Measurements from ENCODE around the gene NANS. TPM values are rescaled to one million over a fixed set of nuclear protein-coding genes. Genes with fewer than 3 reads are reported as not detected.

Gene NANS
- total RNA-seq, 1 experiment from 2014 or later, result 57.9 TPM

- DNase-seq (ENCODE audit: low spot score) (no peak), ATAC-seq (no peak)
- peaks cover 43% of the 10 kb centered on the region for H3K36me3 Mint-ChIP-seq
- POLR2A ChIA-PET, result no interaction called here
- no peak overlapping the region for H3K4me3 Mint-ChIP-seq
- H3K27ac Mint-ChIP-seq, result no peak overlapping the region
- H3K27me3 Mint-ChIP-seq (ENCODE audit: low read depth), result peaks cover 21% of the 10 kb centered on the region
- peaks cover 24% of the 10 kb centered on the region for H3K4me1 Mint-ChIP-seq
- CTCF ChIA-PET, result interaction anchor here (1.0 kb wide), 2 partner anchors 10 to 101 kb away, joined by 3 read pairs; partner anchors contain the start of gene ANP32B
- TF ChIP-seq ESRRA (CRISPR knock-in tag; IDR thresholded peaks at IDR 0.05; ENCODE audit: borderline replicate concordance) (no peak), NR3C1 (CRISPR knock-in tag; conservative IDR thresholded peaks at IDR 0.05; ENCODE audit: low read depth) (no peak), RELA (CRISPR knock-in tag; IDR thresholded peaks at IDR 0.05; ENCODE audit: borderline replicate concordance) (no peak), FOXJ3 (CRISPR knock-in tag; IDR thresholded peaks at IDR 0.05; ENCODE audit: borderline replicate concordance) (no peak), IRF2 (CRISPR knock-in tag; IDR thresholded peaks at IDR 0.05; ENCODE audit: borderline replicate concordance, low read depth) (no peak), ZNF281 (CRISPR knock-in tag; IDR thresholded peaks at IDR 0.05) (no peak), OVOL2 (CRISPR knock-in tag; IDR thresholded peaks at IDR 0.05; ENCODE audit: borderline replicate concordance) (no peak), GRHL2 (CRISPR knock-in tag; IDR thresholded peaks at IDR 0.05; ENCODE audit: insufficient replicate concordance, severe bottlenecking) (no peak), IRF1 (CRISPR knock-in tag; IDR thresholded peaks at IDR 0.05) (no peak), FOXP1 (CRISPR knock-in tag; IDR thresholded peaks at IDR 0.05; ENCODE audit: borderline replicate concordance) (no peak), STAT6 (CRISPR knock-in tag; conservative IDR thresholded peaks at IDR 0.05; ENCODE audit: low read depth) (no peak), ERG (CRISPR knock-in tag; IDR thresholded peaks at IDR 0.05) (no peak), SMAD3 (CRISPR knock-in tag; IDR thresholded peaks at IDR 0.05; ENCODE audit: borderline replicate concordance) (no peak), NR1H2 (CRISPR knock-in tag; IDR thresholded peaks at IDR 0.05) (no peak)
- H3K9me3 Mint-ChIP-seq, result peaks cover 7% of the 10 kb centered on the region; the same call in 1 of the 2 replicates
Observed at GRCh38 chr9:98084396-98084795, 27.9 kb downstream of the NANS start.

GRCh38 chr9:98085058-98085457 lies 28.5 kb downstream of the NANS start:
- H3K27ac Mint-ChIP-seq, result no peak overlapping the region
- ATAC-seq (no peak), DNase-seq (ENCODE audit: low spot score) (no peak)
- H3K4me1 Mint-ChIP-seq, result peaks cover 30% of the 10 kb centered on the region
- H3K4me3 Mint-ChIP-seq, result no peak overlapping the region
- peaks cover 7% of the 10 kb centered on the region; the same call in 1 of the 2 replicates for H3K9me3 Mint-ChIP-seq
- ChIA-PET POLR2A (no interaction called here), CTCF (interaction anchor here (1.0 to 1.4 kb wide), 3 partner anchors 11 to 183 kb away, joined by 3 to 5 read pairs (median 3); no protein-coding TSS in a partner anchor)
- peaks cover 42% of the 10 kb centered on the region for H3K36me3 Mint-ChIP-seq
- H3K27me3 Mint-ChIP-seq (ENCODE audit: low read depth), result peaks cover 23% of the 10 kb centered on the region
- TF ChIP-seq JAZF1 (CRISPR knock-in tag; IDR thresholded peaks at IDR 0.05), result no peak
- TF ChIP-seq ETV6 (CRISPR knock-in tag; IDR thresholded peaks at IDR 0.05), result no peak
- TF ChIP-seq ZNF416 (CRISPR knock-in tag; IDR thresholded peaks at IDR 0.05), result no peak
- no peak for TF ChIP-seq GRHL2 (CRISPR knock-in tag; IDR thresholded peaks at IDR 0.05; ENCODE audit: insufficient replicate concordance, severe bottlenecking)
- no peak for TF ChIP-seq MAX (CRISPR knock-in tag; IDR thresholded peaks at IDR 0.05)
- no peak for TF ChIP-seq ATF1 (CRISPR knock-in tag; IDR thresholded peaks at IDR 0.05)
- TF ChIP-seq STAT6 (CRISPR knock-in tag; conservative IDR thresholded peaks at IDR 0.05; ENCODE audit: low read depth), result no peak
- TF ChIP-seq ZNF232 (CRISPR knock-in tag; IDR thresholded peaks at IDR 0.05), result no peak
- TF ChIP-seq HMGA2 (CRISPR knock-in tag; IDR thresholded peaks at IDR 0.05), result no peak
- no peak for TF ChIP-seq MXD4 (CRISPR knock-in tag; IDR thresholded peaks at IDR 0.05; ENCODE audit: borderline replicate concordance)
- no peak for TF ChIP-seq ATF6 (CRISPR knock-in tag; IDR thresholded peaks at IDR 0.05)
